HEK293T (cell line): ENCODE results near the gene GABRG3.

ENCODE experiments used
- ARNT ChIP-seq: fragments of 450-650 bp; IDR thresholded peaks from 2 replicates; pipeline ENCODE4 v1.6.1; 2017; ENCODE audit warnings: mild to moderate bottlenecking
- ELF4 ChIP-seq: fragments of 450-650 bp; IDR thresholded peaks from 2 replicates; pipeline ENCODE4 v1.6.1; 2017; ENCODE audit warnings: antibody characterized with exemption
- FOXM1 ChIP-seq: fragments of 450-650 bp; IDR thresholded peaks from 2 replicates; pipeline ENCODE4 v1.6.1; 2017; ENCODE audit warnings: mild to moderate bottlenecking, borderline replicate concordance
- PKNOX1 ChIP-seq: fragments of 450-650 bp; IDR thresholded peaks from 2 replicates; pipeline ENCODE4 v1.6.1; 2016
- SUZ12 ChIP-seq: fragments of 450-650 bp; IDR thresholded peaks from 2 replicates; pipeline ENCODE4 v1.6.1; 2016; ENCODE audit warnings: mild to moderate bottlenecking
- TARDBP ChIP-seq: fragments of 450-650 bp; IDR thresholded peaks from 2 replicates; pipeline ENCODE4 v1.6.1; 2016
- ZNF384 ChIP-seq: fragments of 450-650 bp; IDR thresholded peaks from 2 replicates; pipeline ENCODE4 v1.6.1; 2016

DNA sequence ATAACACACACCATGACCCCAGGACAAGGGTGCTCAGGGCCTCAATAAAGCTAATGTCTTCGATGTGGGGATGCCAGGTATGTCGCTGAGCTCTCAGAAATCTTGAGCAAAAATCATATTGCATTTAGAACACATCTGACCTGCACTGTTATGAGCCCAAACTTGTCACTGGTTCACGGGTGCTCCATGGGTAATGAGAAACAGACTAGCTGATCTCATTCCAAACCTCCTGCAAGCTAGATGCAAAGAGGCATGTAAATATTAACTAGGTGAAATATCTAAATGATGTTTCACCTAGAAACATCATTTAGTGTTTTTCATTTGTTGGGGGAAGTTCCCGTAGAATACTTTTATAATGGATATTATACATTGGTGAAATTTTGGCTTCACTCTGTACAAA lies 578.8 kb downstream of the GABRG3 start:
- TF ChIP-seq ARNT, result no peak
- TF ChIP-seq TARDBP, result no peak
- no peak for TF ChIP-seq PKNOX1
- TF ChIP-seq SUZ12, result no peak
- TF ChIP-seq ELF4, result no peak
- TF ChIP-seq FOXM1, result no peak
- no peak for TF ChIP-seq ZNF384
